GM18507 (cell line): ENCODE measurements around the gene TEDDM1.
"Not testable (repeated sequence)": the region's sequence is repeated elsewhere in the genome, so short reads cannot be mapped to it uniquely, and the experiment has no call there.

Source experiments
- DNase-seq: peaks from one replicate; pipeline ENCODE4 v3.0.0; 2011; ENCODE audit warnings: low read depth; ENCODE audit not compliant: insufficient read length; ENCODE audit errors: extremely low spot score
- FAIRE-seq: peaks from 2 replicates; lab custom pipeline; 2011; peaks lifted over from hg19 to GRCh38; lab: Jason Lieb, UNC

The TEDDM1 gene

GRCh38 chr1:182400567-182400966, at the start of gene TEDDM1:
Gene TEDDM1 (minus strand): TSS chr1:182400667. CDS start chr1:182400485, 182 bp downstream.
- DNase-seq (no peak), FAIRE-seq (no peak)

- peak; percentile 29 for FAIRE-seq
- DNase-seq = no peak
These were observed 49.6 kb upstream of the TEDDM1 start, which contains the start of gene RGSL1 for GRCh38 chr1:182450087-182450486. Gene RGSL1 (plus strand): TSS chr1:182450146. CDS start chr1:182450166, 20 bp downstream.

GRCh38 chr1:182447660-182448059, 47.2 kb upstream of the TEDDM1 start:
- FAIRE-seq = no peak

GRCh38 chr1:182447124-182447523, 46.7 kb upstream of the TEDDM1 start:
- FAIRE-seq, DNase-seq: not testable (repeated sequence)

More at GRCh38 chr1:182447660-182448059, 47.2 kb upstream of the TEDDM1 start:
- no peak for DNase-seq

GRCh38 chr1:182446033-182446669, 45.7 kb upstream of the TEDDM1 start:
- FAIRE-seq = peak; percentile 85

GRCh38 chr1:182444497-182444896, 44.0 kb upstream of the TEDDM1 start:
- FAIRE-seq (no peak), DNase-seq (no peak)

More at GRCh38 chr1:182446033-182446669, 45.7 kb upstream of the TEDDM1 start:
- DNase-seq = no peak

GRCh38 chr1:182442333-182442732, 41.9 kb upstream of the TEDDM1 start:
- DNase-seq (no peak), FAIRE-seq (no peak)

- FAIRE-seq = no peak
- DNase-seq = no peak
These were observed 41.3 kb upstream of the TEDDM1 start for GRCh38 chr1:182441719-182442118.

GRCh38 chr1:182438326-182438725, 37.9 kb upstream of the TEDDM1 start:
- FAIRE-seq = no peak
- no peak for DNase-seq

- DNase-seq (no peak), FAIRE-seq (no peak)
These were observed 33.1 kb upstream of the TEDDM1 start for GRCh38 chr1:182433580-182433979.

GRCh38 chr1:182431278-182431677, 30.8 kb upstream of the TEDDM1 start:
- DNase-seq (no peak), FAIRE-seq (no peak)

GRCh38 chr1:182430263-182431068, 30.0 kb upstream of the TEDDM1 start:
- peak; percentile 85 for FAIRE-seq
- no peak for DNase-seq

- peak; percentile 82 for FAIRE-seq
- no peak for DNase-seq
These were observed 27.6 kb upstream of the TEDDM1 start for GRCh38 chr1:182428043-182428442.

- peak; percentile 97 for FAIRE-seq
- no peak for DNase-seq
These were observed 26.3 kb upstream of the TEDDM1 start for GRCh38 chr1:182426442-182427430.

- DNase-seq = no peak
- no peak for FAIRE-seq
These were observed 15.3 kb upstream of the TEDDM1 start for GRCh38 chr1:182415789-182416188.

- no peak for FAIRE-seq
- no peak for DNase-seq
These were observed 13.5 kb upstream of the TEDDM1 start for GRCh38 chr1:182413969-182414368.

GRCh38 chr1:182413486-182413885, 13.0 kb upstream of the TEDDM1 start:
- no peak for FAIRE-seq
- no peak for DNase-seq

GRCh38 chr1:182410620-182411273, 10.3 kb upstream of the TEDDM1 start:
- FAIRE-seq (no peak), DNase-seq (no peak)

- no peak for FAIRE-seq
These were observed 9.7 kb upstream of the TEDDM1 start for GRCh38 chr1:182410138-182410537.

More at GRCh38 chr1:182410138-182410537, 9.7 kb upstream of the TEDDM1 start:
- DNase-seq = no peak
